Lower leg skin (tissue), 3 donors: ENCODE results near the gene TBKBP1.

Source experiments
- CTCF ChIP-seq, 3 donors: fragments of 450-650 bp; IDR thresholded peaks; one replicate each; pipeline ENCODE4 v1.5.1; 2016; ENCODE audit warnings: antibody characterized with exemption in 3 of 3, mild to moderate bottlenecking in 3 of 3, moderate library complexity in 2 of 3
- POLR2A ChIP-seq, 2 donors: fragments of 450-650 bp; IDR thresholded peaks; one replicate each; pipeline ENCODE4 v1.6.1; 2016 to 2017; ENCODE audit warnings: antibody characterized with exemption in 2 of 2, mild to moderate bottlenecking in 1 of 2, moderate library complexity in 1 of 2

GRCh38 chr17:47705536-47706530 lies 11.9 kb downstream of the TBKBP1 start:
- TF ChIP-seq CTCF (IDR thresholded peaks at IDR 0.05) (no peak), POLR2A (IDR thresholded peaks at IDR 0.05) (no peak)
